Erythroblast (primary cell): ENCODE data around the gene EIF1AY.

Experiments used
- DNase-seq, 2 experiments: peaks; one replicate each; lab custom pipeline; 2025; lab: John Stamatoyannopoulos, UW
- GATA1 ChIP-seq: IDR thresholded peaks from 2 replicates; pipeline ENCODE4 v1.6.1; 2011; ENCODE audit warnings: low read depth, mild to moderate bottlenecking, control low read depth, low read length, moderate library complexity
- POLR2A ChIP-seq: IDR thresholded peaks from 2 replicates; pipeline ENCODE4 v1.6.1; 2011; ENCODE audit warnings: mild to moderate bottlenecking, low read length

EIF1AY gene

GRCh38 chrY:20578206-20578605 is 2.6 kb downstream of the EIF1AY start:
- peak in 1 of 2 experiments; percentile 0 for DNase-seq

DNA sequence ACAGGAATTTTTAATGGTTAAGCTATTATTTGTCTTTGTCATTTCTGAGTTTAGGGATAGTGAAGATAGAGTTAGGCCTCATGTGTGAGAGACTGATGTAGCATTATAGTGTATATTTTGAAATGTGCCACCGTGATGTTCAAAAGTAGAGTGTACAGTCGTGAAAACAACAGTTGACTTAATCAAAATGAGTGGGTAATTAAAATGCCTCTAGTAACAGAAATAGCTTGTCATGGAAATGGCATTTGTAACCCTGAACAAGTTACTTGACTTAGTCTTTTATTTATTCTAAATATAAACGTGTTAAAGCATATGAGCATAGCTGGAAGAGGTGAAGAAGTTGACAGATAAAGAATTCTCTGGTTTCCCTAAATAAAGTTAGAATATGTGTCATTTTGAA is 6.1 kb downstream of the EIF1AY start:
- no peak for TF ChIP-seq GATA1
- TF ChIP-seq POLR2A, result no peak
- no peak for DNase-seq

More at GRCh38 chrY:20578206-20578605, 2.6 kb downstream of the EIF1AY start:
- TF ChIP-seq GATA1, result no peak
- TF ChIP-seq POLR2A, result no peak

- TF ChIP-seq POLR2A (no peak), GATA1 (no peak)
- DNase-seq, result no peak
Measured at GRCh38 chrY:20586161-20586560, 10.6 kb downstream of the EIF1AY start.
